ENCODE results near the gene HOXC12.

The HOXC12 gene

DNA sequence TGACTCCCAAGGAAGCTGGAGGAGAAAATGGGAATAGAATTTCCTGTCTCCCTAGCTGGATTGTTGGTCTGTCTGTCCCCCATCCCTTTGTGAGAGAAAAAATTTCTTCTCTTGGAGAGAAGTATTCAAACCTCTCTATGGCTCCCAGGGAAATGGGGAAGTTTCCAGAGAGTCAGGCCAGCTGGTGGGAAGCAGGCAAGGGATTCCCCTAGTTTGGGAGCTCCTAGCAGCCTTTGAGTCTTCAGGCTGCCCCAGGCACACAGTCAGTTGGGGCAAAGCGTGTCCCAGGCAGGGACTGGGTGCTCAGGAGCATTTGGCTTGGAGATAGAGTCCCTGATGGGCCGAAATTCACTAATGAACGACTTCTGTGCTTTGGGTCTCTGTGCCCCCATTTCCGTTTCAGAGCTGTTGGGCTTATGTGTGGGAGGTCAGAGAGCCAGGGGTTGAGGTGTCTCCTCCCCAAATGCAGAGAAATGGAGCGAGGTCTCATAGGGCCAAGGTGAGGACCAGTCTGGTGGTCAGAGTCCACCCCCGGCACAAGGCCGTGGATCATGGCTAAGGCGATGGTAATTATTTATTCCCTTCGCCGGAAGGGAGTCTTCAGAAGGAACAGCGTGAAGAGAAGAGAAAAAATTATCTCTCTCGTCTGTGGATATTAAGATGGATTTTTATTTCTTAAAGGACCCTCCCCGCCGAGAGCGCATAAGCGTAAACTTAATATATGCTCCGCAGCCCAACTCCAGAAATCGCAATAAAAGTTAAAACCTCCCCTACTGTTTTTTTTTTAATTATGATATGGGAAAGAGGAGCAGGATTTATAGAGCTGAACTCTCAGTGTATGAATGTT is 38.7 kb downstream of the HOXC12 start:
- no peak for TF ChIP-seq CEBPB (IDR thresholded peaks at IDR 0.05)

DNA sequence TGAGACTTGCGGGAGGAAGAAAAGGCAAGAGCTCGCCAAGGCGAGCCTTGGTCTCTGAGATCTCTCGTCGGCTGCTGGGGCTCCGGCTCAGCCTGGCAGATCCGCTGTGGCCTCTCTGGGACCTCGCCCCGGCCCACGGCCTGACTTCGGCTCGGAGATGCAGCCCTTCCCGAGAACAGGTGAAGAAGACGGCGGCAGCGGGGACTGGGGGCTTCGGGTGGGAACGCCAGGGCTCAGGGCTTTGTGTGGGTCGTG is 39.2 kb downstream of the HOXC12 start:
- TF ChIP-seq FOXM1 (IDR thresholded peaks at IDR 0.05; ENCODE audit: borderline replicate concordance, low read depth) (no peak), CEBPB (IDR thresholded peaks at IDR 0.05) (no peak), EP300 (IDR thresholded peaks at IDR 0.05; ENCODE audit: borderline replicate concordance) (no peak), USF1 (IDR thresholded peaks at IDR 0.05) (no peak), TAF1 (IDR thresholded peaks at IDR 0.05; ENCODE audit: low read depth) (no peak), EGR1 (IDR thresholded peaks at IDR 0.05) (no peak), RAD21 (IDR thresholded peaks at IDR 0.05; ENCODE audit: low read depth) (no peak), TCF12 (IDR thresholded peaks at IDR 0.05; ENCODE audit: low read depth) (no peak)
- TF ChIP-seq, protein P1, sequence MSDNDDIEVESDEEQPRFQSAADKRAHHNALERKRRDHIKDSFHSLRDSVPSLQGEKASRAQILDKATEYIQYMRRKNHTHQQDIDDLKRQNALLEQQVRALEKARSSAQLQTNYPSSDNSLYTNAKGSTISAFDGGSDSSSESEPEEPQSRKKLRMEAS (IDR thresholded peaks at IDR 0.05), result no peak

- TF ChIP-seq, protein P1 (IDR thresholded peaks at IDR 0.05), result no peak
Measured at GRCh38 chr12:53994264-53995001, 39.7 kb downstream of the HOXC12 start.

- TF ChIP-seq RAD21 (IDR thresholded peaks at IDR 0.05; ENCODE audit: low read depth) (no peak), ZBTB7A (IDR thresholded peaks at IDR 0.05; ENCODE audit: low read depth) (0 out of 2 replicates have a peak, but pooled peaks have one; percentile 6)
Measured at GRCh38 chr12:53995002-53995377, 40.3 kb downstream of the HOXC12 start.

- TF ChIP-seq ZBTB7A (IDR thresholded peaks at IDR 0.05; ENCODE audit: low read depth), result peak; percentile 45; the same call in 1 of the 2 replicates
- 0 out of 2 replicates have a peak, but pooled peaks have one; percentile 14 for TF ChIP-seq TEAD4 (IDR thresholded peaks at IDR 0.05)
- TF ChIP-seq, protein P2, sequence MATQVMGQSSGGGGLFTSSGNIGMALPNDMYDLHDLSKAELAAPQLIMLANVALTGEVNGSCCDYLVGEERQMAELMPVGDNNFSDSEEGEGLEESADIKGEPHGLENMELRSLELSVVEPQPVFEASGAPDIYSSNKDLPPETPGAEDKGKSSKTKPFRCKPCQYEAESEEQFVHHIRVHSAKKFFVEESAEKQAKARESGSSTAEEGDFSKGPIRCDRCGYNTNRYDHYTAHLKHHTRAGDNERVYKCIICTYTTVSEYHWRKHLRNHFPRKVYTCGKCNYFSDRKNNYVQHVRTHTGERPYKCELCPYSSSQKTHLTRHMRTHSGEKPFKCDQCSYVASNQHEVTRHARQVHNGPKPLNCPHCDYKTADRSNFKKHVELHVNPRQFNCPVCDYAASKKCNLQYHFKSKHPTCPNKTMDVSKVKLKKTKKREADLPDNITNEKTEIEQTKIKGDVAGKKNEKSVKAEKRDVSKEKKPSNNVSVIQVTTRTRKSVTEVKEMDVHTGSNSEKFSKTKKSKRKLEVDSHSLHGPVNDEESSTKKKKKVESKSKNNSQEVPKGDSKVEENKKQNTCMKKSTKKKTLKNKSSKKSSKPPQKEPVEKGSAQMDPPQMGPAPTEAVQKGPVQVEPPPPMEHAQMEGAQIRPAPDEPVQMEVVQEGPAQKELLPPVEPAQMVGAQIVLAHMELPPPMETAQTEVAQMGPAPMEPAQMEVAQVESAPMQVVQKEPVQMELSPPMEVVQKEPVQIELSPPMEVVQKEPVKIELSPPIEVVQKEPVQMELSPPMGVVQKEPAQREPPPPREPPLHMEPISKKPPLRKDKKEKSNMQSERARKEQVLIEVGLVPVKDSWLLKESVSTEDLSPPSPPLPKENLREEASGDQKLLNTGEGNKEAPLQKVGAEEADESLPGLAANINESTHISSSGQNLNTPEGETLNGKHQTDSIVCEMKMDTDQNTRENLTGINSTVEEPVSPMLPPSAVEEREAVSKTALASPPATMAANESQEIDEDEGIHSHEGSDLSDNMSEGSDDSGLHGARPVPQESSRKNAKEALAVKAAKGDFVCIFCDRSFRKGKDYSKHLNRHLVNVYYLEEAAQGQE (IDR thresholded peaks at IDR 0.05; ENCODE audit: low read depth), result no peak
- TF ChIP-seq YY1 (IDR thresholded peaks at IDR 0.05; ENCODE audit: low read depth), result no peak
- TF ChIP-seq NFIC (IDR thresholded peaks at IDR 0.05), result no peak
- TF ChIP-seq FOXM1 (IDR thresholded peaks at IDR 0.05; ENCODE audit: borderline replicate concordance, low read depth), result no peak
Measured at GRCh38 chr12:53995378-53996239, 40.9 kb downstream of the HOXC12 start.

DNA sequence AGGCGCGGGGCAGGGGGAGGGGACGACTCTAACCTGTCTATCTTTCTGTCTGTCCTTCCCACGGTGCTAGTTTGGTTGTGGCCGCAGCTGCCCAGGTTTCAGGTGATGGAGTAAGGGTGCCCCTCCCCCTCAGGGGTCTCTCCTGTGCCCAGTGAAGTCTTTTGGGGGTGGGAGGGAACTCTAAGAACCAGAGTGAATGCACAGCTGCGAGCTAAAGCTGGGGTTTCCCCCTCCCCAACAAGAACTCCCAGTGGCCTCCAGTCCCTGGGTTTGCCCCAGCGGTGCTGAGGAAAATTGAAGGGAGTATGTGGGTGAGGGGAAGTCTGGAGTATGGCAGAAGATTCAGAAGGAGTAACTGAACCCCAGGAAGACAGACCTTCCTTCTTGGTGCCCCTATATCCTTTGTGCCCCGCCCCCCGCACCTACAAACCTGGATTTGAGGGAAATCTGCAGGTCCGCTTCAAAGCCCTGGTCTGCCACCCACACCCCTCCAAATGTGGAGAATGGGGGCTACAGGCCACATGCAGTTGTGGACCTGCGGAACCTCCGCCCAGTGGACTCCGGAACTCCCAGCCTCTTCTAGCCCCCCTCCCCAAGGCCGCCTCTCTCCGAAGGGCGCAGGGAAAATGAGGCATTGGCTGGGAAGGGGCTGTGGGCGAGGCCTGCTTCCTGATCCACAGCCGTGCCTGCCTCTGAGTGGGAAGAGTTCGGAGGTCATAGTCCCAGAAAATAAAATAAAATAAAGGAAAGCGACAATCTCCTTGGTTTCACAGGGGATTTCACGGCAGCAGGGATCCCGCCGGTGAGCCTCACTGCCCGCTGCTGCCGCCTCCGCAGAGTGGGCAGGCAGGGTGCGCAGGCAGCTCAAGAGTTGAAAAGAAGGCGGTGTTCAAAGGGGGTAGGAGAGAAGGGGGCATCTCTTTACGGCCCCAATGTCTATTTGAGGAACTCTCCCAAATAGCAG is 41.8 kb downstream of the HOXC12 start:
- no peak for TF ChIP-seq EP300 (IDR thresholded peaks at IDR 0.05; ENCODE audit: borderline replicate concordance)
- TF ChIP-seq, protein P1 (IDR thresholded peaks at IDR 0.05), result no peak
- no peak for TF ChIP-seq TEAD4 (IDR thresholded peaks at IDR 0.05)
- no peak for TF ChIP-seq NFIC (IDR thresholded peaks at IDR 0.05)
- no peak for TF ChIP-seq YY1 (IDR thresholded peaks at IDR 0.05; ENCODE audit: low read depth)
- TF ChIP-seq CREB1 (IDR thresholded peaks at IDR 0.05; ENCODE audit: low read depth), result no peak

GRCh38 chr12:53997204-53998109 is 42.8 kb downstream of the HOXC12 start:
- no peak for TF ChIP-seq NFIC (IDR thresholded peaks at IDR 0.05)
- TF ChIP-seq RAD21 (IDR thresholded peaks at IDR 0.05; ENCODE audit: low read depth), result no peak
- no peak for TF ChIP-seq TAF1 (IDR thresholded peaks at IDR 0.05; ENCODE audit: low read depth)
- TF ChIP-seq FOXM1 (IDR thresholded peaks at IDR 0.05; ENCODE audit: borderline replicate concordance, low read depth), result no peak
- no peak for TF ChIP-seq TCF12 (IDR thresholded peaks at IDR 0.05; ENCODE audit: low read depth)
- TF ChIP-seq, protein P2 (IDR thresholded peaks at IDR 0.05; ENCODE audit: low read depth), result no peak
- TF ChIP-seq, protein P1 (IDR thresholded peaks at IDR 0.05), result no peak
- TF ChIP-seq CREB1 (IDR thresholded peaks at IDR 0.05; ENCODE audit: low read depth), result no peak
- no peak for TF ChIP-seq EP300 (IDR thresholded peaks at IDR 0.05; ENCODE audit: borderline replicate concordance)
- TF ChIP-seq YY1 (IDR thresholded peaks at IDR 0.05; ENCODE audit: low read depth), result no peak
- TF ChIP-seq CEBPB (IDR thresholded peaks at IDR 0.05), result no peak
- TF ChIP-seq ZBTB7A (IDR thresholded peaks at IDR 0.05; ENCODE audit: low read depth), result no peak
- TF ChIP-seq USF1 (IDR thresholded peaks at IDR 0.05), result no peak
- no peak for TF ChIP-seq TEAD4 (IDR thresholded peaks at IDR 0.05)
- TF ChIP-seq EGR1 (IDR thresholded peaks at IDR 0.05), result no peak
